Measurements from ENCODE around the gene MT1H. TPM values are rescaled to one million over a fixed set of nuclear protein-coding genes. Genes with fewer than 3 reads are reported as not detected.

Gene MT1H
- total and polyA plus RNA-seq, 2 donors (not counting 1 experiment from before 2014, with no cell fraction given) = not detected

- H2AFZ ChIP-seq (ENCODE audit: insufficient read depth, low read depth, low read length, poor library complexity, severe bottlenecking) = peak within 1 kb of the TSS; percentile 28
- H3K27ac ChIP-seq (ENCODE audit: low read length in 2 of 2) = no peak within 1 kb of the TSS
- H3K9ac ChIP-seq (ENCODE audit: low read length) = no peak within 1 kb of the TSS
- peaks cover 24% of the 10 kb centered on the region for H3K4me1 Mint-ChIP-seq
- TF ChIP-seq CTCF (IDR thresholded peaks at IDR 0.05) (no peak), EZH2 (IDR thresholded peaks at IDR 0.05; ENCODE audit: borderline replicate concordance, insufficient read depth, low read depth, low read length, poor library complexity, severe bottlenecking) (no peak)
- H3K4me3 Mint-ChIP-seq = peak within 1 kb of the TSS; percentile 63
- H3K4me3 ChIP-seq (ENCODE audit: control extremely low read depth in 1 of 5, extremely low read depth in 1 of 5, insufficient read depth in 1 of 5, low read depth in 2 of 5, low read length in 4 of 5) = no peak within 1 kb of the TSS
- DNase-seq = peak; percentile 29
- H3K27me3 Mint-ChIP-seq = peaks cover 78% of the 10 kb centered on the region
- 8% methylated on average over 65 of the region's 68 CpGs for WGBS (ENCODE audit: insufficient coverage)
- intact Hi-C loops (cut with micrococcal nuclease) = loop anchor here (10.0 kb wide), 1 partner anchor 47 kb away; the partner anchor contains the start of gene MT1X
- peak within 1 kb of the TSS; percentile 46 for H3K4me2 ChIP-seq (replicated peaks; ENCODE audit: low read depth, low read length, poor library complexity, severe bottlenecking)
- ChIA-PET POLR2A (no interaction called here), CTCF (interaction anchor here (0.7 kb wide), 1 partner anchor 15 kb away, joined by 3 read pairs; no protein-coding TSS in a partner anchor)
- H3K27ac Mint-ChIP-seq = no peak within 1 kb of the TSS
- no peaks in the 10 kb centered on the region for H4K20me1 ChIP-seq (ENCODE audit: control insufficient read depth, insufficient read depth, low read length, poor library complexity, severe bottlenecking)
- H3K36me3 ChIP-seq (replicated peaks in 1 of 2; ENCODE audit: control extremely low read depth in 1 of 2, control insufficient read depth in 1 of 2, extremely low read depth in 1 of 2, insufficient read depth in 2 of 2, low read length in 1 of 2) = no peaks in the 10 kb centered on the region
- peaks cover 0 to 4% (median 0%) of the 10 kb centered on the region in 3 donors for H3K9me3 ChIP-seq (ENCODE audit: control extremely low read depth in 1 of 3, control insufficient read depth in 2 of 3, insufficient read depth in 1 of 3, low read length in 2 of 3)
- peaks cover 0 to 73% (median 36%) of the 10 kb centered on the region in 4 experiments for H3K27me3 ChIP-seq (replicated peaks in 1 of 4; ENCODE audit: control extremely low read depth in 1 of 4, control insufficient read depth in 3 of 4, insufficient read depth in 4 of 4, low read length in 3 of 4)
- H3K79me2 ChIP-seq (ENCODE audit: control insufficient read depth, insufficient read depth, low read length) = no peaks in the 10 kb centered on the region
- no peak for ATAC-seq (ENCODE audit: low read depth)
- H3K9me3 Mint-ChIP-seq (ENCODE audit: insufficient read depth) = no peaks in the 10 kb centered on the region
- H3K4me1 ChIP-seq (ENCODE audit: control insufficient read depth in 2 of 2, insufficient read depth in 2 of 2, low read length in 2 of 2) = peaks cover 17 to 31% of the 10 kb centered on the region in 2 donors
Observed at GRCh38 chr16:56637814-56638750, 31.5 kb upstream of the MT1H start, which contains the start of gene MT1A. MT1A (plus strand) TSS chr16:56638666; CDS start chr16:56638739, 73 bp downstream.

All from B cell (primary cell).